Spleen (tissue), 11 donors: ENCODE data around the gene TMEM138. TPM values are rescaled to one million over a fixed set of nuclear protein-coding genes. Genes with fewer than 3 reads are reported as not detected.

Experiments
- DNase-seq: peaks from one replicate; pipeline ENCODE4 v3.0.0-alpha.2; 2020
- H3K27ac ChIP-seq, 8 donors: fragments of 200-600 bp; sonication (generic) in 7 of 8; 1 replicate in 4 of 8; 2 replicates in 4 of 8; pipeline versions ENCODE4 v1.5.0 to v1.8.0; 2016 to 2021; ENCODE audit warnings: inconsistent platforms in 4 of 8, mild to moderate bottlenecking in 4 of 8, moderate library complexity in 1 of 8
- H3K27me3 ChIP-seq, 7 donors: fragments of 200-600 bp; sonication (generic) in 6 of 7; replicated peaks in 1 of 7; 1 replicate in 4 of 7; 2 replicates in 3 of 7; pipeline versions ENCODE4 v1.5.0 to v1.8.0; 2016 to 2021; ENCODE audit warnings: inconsistent platforms in 3 of 7, mild to moderate bottlenecking in 1 of 7
- H3K36me3 ChIP-seq, 6 donors: fragments of 200-600 bp; sonication (generic) in 5 of 6; 1 replicate in 4 of 6; 2 replicates in 2 of 6; pipeline versions ENCODE4 v1.5.0 to v1.8.0; 2016 to 2021; ENCODE audit warnings: inconsistent platforms in 2 of 6
- H3K4me1 ChIP-seq, 6 donors: fragments of 200-600 bp; sonication (generic) in 5 of 6; 1 replicate in 3 of 6; 2 replicates in 3 of 6; pipeline versions ENCODE4 v1.5.0 to v1.8.0; 2016 to 2021; ENCODE audit warnings: inconsistent platforms in 3 of 6
- H3K4me3 ChIP-seq, 8 donors: fragments of 200-600 bp; sonication (generic) in 7 of 8; 1 replicate in 4 of 8; 2 replicates in 4 of 8; pipeline versions ENCODE4 v1.5.0 to v1.8.0; 2016 to 2021; ENCODE audit warnings: inconsistent platforms in 4 of 8, mild to moderate bottlenecking in 4 of 8, moderate library complexity in 2 of 8
- H3K9me3 ChIP-seq, 8 donors: fragments of 200-600 bp; sonication (generic) in 7 of 8; 1 replicate in 4 of 8; 2 replicates in 4 of 8; pipeline versions ENCODE4 v1.5.0 to v1.8.0; 2016 to 2021; ENCODE audit warnings: inconsistent platforms in 4 of 8
- CTCF ChIP-seq, 11 experiments: fragments of 200-600 bp in 7 of 11; fragments of 450-650 bp in 4 of 11; sonication (generic) in 4 of 11; IDR thresholded peaks in 8 of 11; conservative IDR thresholded peaks in 3 of 11; 1 replicate in 7 of 11; 2 replicates in 4 of 11; pipeline versions ENCODE4 v1.4.0 to v1.8.0; 2016 to 2021; ENCODE audit warnings: antibody characterized with exemption in 11 of 11, inconsistent platforms in 4 of 11, mild to moderate bottlenecking in 1 of 11
- POLR2A ChIP-seq, 3 donors: fragments of 450-650 bp; IDR thresholded peaks; one replicate each; pipeline ENCODE4 v1.5.1; 2017; ENCODE audit warnings: antibody characterized with exemption in 3 of 3, mild to moderate bottlenecking in 1 of 3
- POLR2AphosphoS5 ChIP-seq, 3 donors: sonication (generic); formaldehyde crosslinking; IDR thresholded peaks; one replicate each; pipeline ENCODE4 v1.5.1; 2017; ENCODE audit warnings: antibody characterized with exemption in 3 of 3
- WGBS, 5 donors: extraction: QIAGEN DNeasy Blood & Tissue Kit in 3 of 5; methylation state at CpG; one replicate each; pipeline versions ENCODE4 v1.1.5 to v1.1.7; 2013 to 2018; 5-methylcytosine and 5-hydroxymethylcytosine counted together
- intact Hi-C: fragments of 100-400 bp; cut with DNase I; formaldehyde crosslinking; loops from one replicate; pipeline ENCODE4 v1.15.0; 2023; ENCODE audit warnings: low total_unique reads
- polyA plus RNA-seq, 3 donors: library from polyadenylated mRNA; stranded (reverse); fragments of 200-250 nt; gene quantifications; one replicate each; pipeline ENCODE4 v1.2.1, GENCODE V29; 2013
- total RNA-seq, 7 donors: library from RNA; depleted of rRNA in 3 of 7; stranded (reverse); fragments of >200 nt in 3 of 7; fragmentation: NEBNext Ultra II Directional in 4 of 7; extraction: Animal tissue kit (Norgen Biotek cat#: 25700) in 4 of 7; gene quantifications; one replicate each; pipeline versions ENCODE4 v1.1.0 to v1.2.1, GENCODE V29; 2016 to 2021
- donor health status: healthy with polysubstance abuse.
- donor health status: DM: no; HTN: no; CAD: no; lungs with moderate emphysema.
- donor health status: DM: no; HTN: no; CAD: no.
- donor health status: Bipolar disorder and iron deficiency.
- donor health status: healthy.
- donor health status: DM: no; HTN: no; CAD: no.
- donor health status: DM: yes; HTN: yes; CAD: no.

TMEM138 gene
- total and polyA plus RNA-seq, 10 donors: 26.8 to 53.9 (median 42.5) TPM

GRCh38 chr11:61354208-61354607, 8.0 kb upstream of the TMEM138 start:
- 57 to 81% (median 78%) methylated on average over 2 of the region's 2 CpGs for WGBS, 5 donors
- H3K9me3 ChIP-seq: no peaks in the 10 kb centered on the region
- peak; percentile 13 for DNase-seq
- peaks cover 0 to 73% (median 50%) of the 10 kb centered on the region in 6 donors for H3K36me3 ChIP-seq
- peak overlapping the region in 1 of 8 donors; percentile 63 for H3K4me3 ChIP-seq
- intact Hi-C loops: no loop called here
- TF ChIP-seq POLR2A (IDR thresholded peaks at IDR 0.05): no peak
- no peak for TF ChIP-seq CTCF (IDR thresholded peaks at IDR 0.05 in 8 of 11, conservative IDR thresholded peaks at IDR 0.05 in 3 of 11)
- no peak for TF ChIP-seq POLR2AphosphoS5 (IDR thresholded peaks at IDR 0.05)
- peak overlapping the region in 6 of 8 donors; percentile 43 to 100 (median 98) for H3K27ac ChIP-seq
- no peaks in the 10 kb centered on the region for H3K27me3 ChIP-seq
- H3K4me1 ChIP-seq: peaks cover 14 to 85% (median 65%) of the 10 kb centered on the region in 6 donors

- Histone ChIP-seq H3K9me3 (no peaks in the 10 kb centered on the region), H3K27me3 (no peaks in the 10 kb centered on the region), H3K4me3 (peak overlapping the region in 5 of 8 donors; percentile 4 to 63 (median 25)), H3K36me3 (peaks cover 0 to 48% (median 29%) of the 10 kb centered on the region in 6 donors), H3K4me1 (peaks cover 31 to 98% (median 80%) of the 10 kb centered on the region in 6 donors), H3K27ac (peak overlapping the region; percentile 43 to 100 (median 88))
- TF ChIP-seq CTCF (IDR thresholded peaks at IDR 0.05 in 8 of 11, conservative IDR thresholded peaks at IDR 0.05 in 3 of 11): no peak
- TF ChIP-seq POLR2AphosphoS5 (IDR thresholded peaks at IDR 0.05): peak; percentile 6 to 65 (median 40)
- no peak for TF ChIP-seq POLR2A (IDR thresholded peaks at IDR 0.05)
- intact Hi-C loops: no loop called here
- WGBS, 5 donors: 44 to 73% (median 61%) methylated on average over 3 to 4 of the region's 4 CpGs
- peak; percentile 88 for DNase-seq
These were observed 5.5 kb upstream of the TMEM138 start for GRCh38 chr11:61356706-61357105.

- H3K36me3 ChIP-seq: peaks cover 0 to 42% (median 22%) of the 10 kb centered on the region in 6 donors
- peak overlapping the region in 2 of 8 donors; percentile 26 to 63 for H3K4me3 ChIP-seq
- H3K27ac ChIP-seq: peak overlapping the region; percentile 63 to 100 (median 88)
- H3K27me3 ChIP-seq: no peaks in the 10 kb centered on the region
- TF ChIP-seq POLR2A (IDR thresholded peaks at IDR 0.05) (no peak), POLR2AphosphoS5 (IDR thresholded peaks at IDR 0.05) (peak in 2 of 3 donors; percentile 53 to 80), CTCF (IDR thresholded peaks at IDR 0.05 in 8 of 11, conservative IDR thresholded peaks at IDR 0.05 in 3 of 11) (no peak)
- intact Hi-C loops: no loop called here
- peaks cover 31 to 92% (median 80%) of the 10 kb centered on the region in 6 donors for H3K4me1 ChIP-seq
- H3K9me3 ChIP-seq: no peaks in the 10 kb centered on the region
- DNase-seq: peak; percentile 86
- WGBS, 5 donors: 49 to 64% (median 53%) methylated on average over 6 to 9 of the region's 9 CpGs
These were observed 4.8 kb upstream of the TMEM138 start for GRCh38 chr11:61357233-61357893.

GRCh38 chr11:61357894-61358239, 4.3 kb upstream of the TMEM138 start:
- DNase-seq: no peak
- TF ChIP-seq CTCF (IDR thresholded peaks at IDR 0.05 in 8 of 11, conservative IDR thresholded peaks at IDR 0.05 in 3 of 11) (no peak), POLR2A (IDR thresholded peaks at IDR 0.05) (no peak), POLR2AphosphoS5 (IDR thresholded peaks at IDR 0.05) (no peak)
- peak overlapping the region in 1 of 8 donors; percentile 63 for H3K4me3 ChIP-seq
- peak overlapping the region; percentile 63 to 100 (median 88) for H3K27ac ChIP-seq
- H3K36me3 ChIP-seq: peaks cover 0 to 37% (median 17%) of the 10 kb centered on the region in 6 donors
- 66 to 81% (median 75%) methylated on average over 6 of the region's 6 CpGs for WGBS, 5 donors
- H3K9me3 ChIP-seq: no peaks in the 10 kb centered on the region
- intact Hi-C loops: no loop called here
- H3K27me3 ChIP-seq: no peaks in the 10 kb centered on the region
- peaks cover 33 to 92% (median 84%) of the 10 kb centered on the region in 6 donors for H3K4me1 ChIP-seq
